Sciatic nerve (tissue), 2 donors: ENCODE measurements around the gene USP40. TPM values are rescaled to one million over a fixed set of nuclear protein-coding genes. Genes with fewer than 3 reads are reported as not detected.

Experiments
- ATAC-seq: fragments of 200-7000 bp; cut with Tn5 transposase; one replicate; pipeline ENCODE4 v1.9.1; 2020; ENCODE audit warnings: mild to moderate bottlenecking, moderate library complexity
- DNase-seq: peaks from one replicate; pipeline ENCODE4 v3.0.0-alpha.2; 2020; ENCODE audit warnings: low spot score
- intact Hi-C: fragments of 100-400 bp; cut with DNase I; formaldehyde crosslinking; loops from one replicate; pipeline ENCODE4 v1.14.2; 2022
- total RNA-seq: library from RNA; stranded (reverse); fragmentation: NEBNext Ultra II Directional; extraction: Animal tissue kit (Norgen Biotek cat#: 25700); gene quantifications from one replicate; pipeline ENCODE4 v1.2.1, GENCODE V29; 2021
- donor health status: DM: no; HTN: no; CAD: no.
- donor health status: DM: no; HTN: no; CAD: no.

USP40 gene
- total RNA-seq, 1 donor from 2014 or later, result 61.0 TPM

DNA sequence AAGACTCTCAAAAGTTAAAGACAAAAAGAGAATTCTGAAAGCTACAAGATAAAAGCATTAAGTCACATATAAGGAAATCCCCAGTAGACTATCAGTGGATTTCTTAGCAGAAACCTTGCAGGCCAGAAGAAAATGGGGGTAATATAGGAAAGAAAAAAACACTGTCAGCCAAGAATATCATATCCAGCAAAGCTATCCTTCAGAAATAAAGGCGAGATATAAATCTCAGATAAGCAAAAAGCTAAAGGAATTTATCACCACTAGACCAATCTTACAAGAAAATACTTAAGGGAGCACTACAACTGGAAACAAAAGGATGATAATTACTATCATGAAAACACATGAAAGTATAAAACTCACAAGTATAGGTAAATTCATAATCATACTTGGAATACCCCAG, 63.1 kb downstream of the USP40 start:
- intact Hi-C loops, result no loop called here
- ATAC-seq (no peak), DNase-seq (no peak)

- intact Hi-C loops, result no loop called here
- ATAC-seq (no peak), DNase-seq (no peak)
Measured at GRCh38 chr2:233501198-233502076, 65.1 kb downstream of the USP40 start.

DNA sequence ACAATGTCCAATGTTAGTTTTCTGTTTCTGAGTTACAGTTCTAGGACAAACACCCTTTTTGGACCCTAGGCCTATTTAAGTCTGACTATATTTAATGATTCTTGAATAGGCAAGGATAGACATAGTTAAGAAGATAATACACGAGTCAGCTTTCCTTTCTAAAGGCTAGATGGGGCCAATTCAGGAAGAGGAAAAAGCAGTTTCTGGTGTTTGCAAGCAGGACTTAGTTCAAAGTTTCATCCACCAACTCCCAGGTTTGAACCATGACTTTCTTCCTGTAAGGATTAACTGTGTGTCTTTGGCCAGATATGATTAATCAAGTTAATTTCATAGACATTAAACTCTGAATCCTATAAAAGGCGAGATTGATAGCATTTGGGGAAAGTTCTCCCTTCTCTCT, 66.7 kb downstream of the USP40 start:
- DNase-seq (no peak), ATAC-seq (no peak)
- intact Hi-C loops, result no loop called here

GRCh38 chr2:233498126-233498525, 68.5 kb downstream of the USP40 start:
- no peak for DNase-seq
- no peak for ATAC-seq
- intact Hi-C loops, result no loop called here

GRCh38 chr2:233497692-233498091, 68.9 kb downstream of the USP40 start:
- intact Hi-C loops, result no loop called here
- ATAC-seq, result no peak
- DNase-seq, result no peak

- intact Hi-C loops, result no loop called here
- ATAC-seq (no peak), DNase-seq (no peak)
Measured at GRCh38 chr2:233495503-233496496, 70.8 kb downstream of the USP40 start.

- ATAC-seq (no peak), DNase-seq (no peak)
- intact Hi-C loops, result no loop called here
Measured at GRCh38 chr2:233492751-233493150, 73.8 kb downstream of the USP40 start.

DNA sequence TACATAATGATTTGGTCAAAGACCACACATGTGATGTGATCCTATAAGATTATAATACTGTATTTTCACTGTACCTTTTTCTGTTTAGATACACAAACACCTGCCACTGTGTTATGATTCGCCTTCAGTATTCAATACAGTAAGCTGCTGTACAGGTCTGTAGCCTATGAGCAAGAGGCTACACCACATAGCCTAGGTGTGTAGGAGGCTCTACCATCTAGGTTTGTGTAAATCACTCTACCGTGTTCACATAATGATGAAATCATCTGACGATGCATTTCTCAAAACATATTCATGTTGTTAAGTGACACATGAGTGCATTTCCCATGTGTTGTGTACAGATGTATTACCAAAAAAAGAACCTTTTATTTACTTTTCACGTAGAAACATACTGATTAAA, 74.5 kb downstream of the USP40 start:
- intact Hi-C loops, result no loop called here
- DNase-seq, result no peak
- no peak for ATAC-seq

DNA sequence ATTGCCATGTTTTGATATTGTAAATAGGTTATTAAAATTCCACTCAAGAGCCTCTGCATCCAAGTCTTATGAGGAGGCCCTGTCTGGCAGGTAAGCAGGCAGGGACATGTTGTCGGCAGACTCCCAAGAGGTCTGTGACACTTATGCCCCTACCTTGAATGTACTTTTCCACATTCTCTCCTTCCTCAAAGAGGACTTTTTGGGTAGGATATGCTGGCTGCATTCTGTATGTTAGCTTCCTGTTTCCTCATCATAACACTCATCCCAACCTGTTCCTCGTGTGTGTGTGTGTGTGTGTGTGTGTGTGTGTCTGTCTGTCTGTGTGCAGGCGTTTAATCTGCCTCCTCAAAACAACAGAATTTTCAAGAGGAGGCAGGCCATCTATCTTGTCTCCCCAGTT, 75.3 kb downstream of the USP40 start:
- DNase-seq (no peak), ATAC-seq (no peak)
- intact Hi-C loops, result no loop called here

- intact Hi-C loops, result no loop called here
- DNase-seq (no peak), ATAC-seq (no peak)
Measured at GRCh38 chr2:233490831-233491230, 75.8 kb downstream of the USP40 start.

DNA sequence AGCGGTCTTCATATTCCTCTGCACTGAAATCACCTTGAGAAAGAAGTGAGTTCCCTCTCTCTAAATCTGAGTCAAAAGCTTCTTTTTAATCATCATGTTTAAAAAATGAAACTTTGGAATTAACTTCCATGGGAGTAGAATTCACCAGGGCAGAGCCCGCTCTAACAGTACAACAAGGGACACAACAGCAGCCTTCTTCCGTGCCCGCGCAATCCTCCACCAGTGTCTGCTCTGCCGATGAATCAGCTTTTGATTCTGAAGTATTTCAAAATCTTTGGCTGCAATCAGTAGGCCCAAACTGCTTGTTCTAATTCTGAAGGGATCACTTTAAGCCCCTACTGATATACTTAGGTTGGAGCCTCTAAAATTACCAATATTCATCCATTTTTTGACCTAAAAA, 76.9 kb downstream of the USP40 start:
- intact Hi-C loops, result no loop called here
- peak; percentile 79 for ATAC-seq
- DNase-seq, result no peak

GRCh38 chr2:233489143-233489542, 77.4 kb downstream of the USP40 start:
- ATAC-seq (no peak), DNase-seq (no peak)
- intact Hi-C loops, result no loop called here

- ATAC-seq, result no peak
- no peak for DNase-seq
- intact Hi-C loops, result no loop called here
Measured at GRCh38 chr2:233487748-233488345, 78.7 kb downstream of the USP40 start.

GRCh38 chr2:233486778-233487552, 79.6 kb downstream of the USP40 start:
- DNase-seq (no peak), ATAC-seq (no peak)
- intact Hi-C loops, result no loop called here

- no peak for ATAC-seq
- no peak for DNase-seq
- intact Hi-C loops, result no loop called here
Measured at GRCh38 chr2:233486357-233486756, 80.2 kb downstream of the USP40 start.

GRCh38 chr2:233485726-233486125, 80.9 kb downstream of the USP40 start:
- DNase-seq, result no peak
- no peak for ATAC-seq
- intact Hi-C loops, result no loop called here

DNA sequence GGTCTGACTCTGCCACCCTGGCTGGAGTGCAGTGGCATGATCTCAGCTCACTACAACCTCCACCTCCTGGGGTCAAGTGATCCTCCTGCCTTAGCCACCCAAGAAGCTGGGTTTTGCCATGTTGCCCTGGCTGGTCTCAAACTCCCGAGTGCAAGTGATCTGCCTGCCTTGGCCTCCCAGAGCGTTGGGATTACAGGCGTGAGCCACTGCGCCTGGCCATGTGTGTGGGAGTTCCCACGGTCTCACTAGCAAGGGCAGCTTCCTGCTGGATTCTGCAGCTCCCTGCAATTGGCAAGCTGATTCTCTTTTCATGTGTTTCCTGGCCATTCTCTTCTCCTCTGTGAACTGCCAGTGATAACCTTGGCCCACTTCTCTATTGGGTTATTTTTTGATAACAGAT, 84.0 kb downstream of the USP40 start:
- no peak for ATAC-seq
- no peak for DNase-seq
- intact Hi-C loops, result no loop called here

DNA sequence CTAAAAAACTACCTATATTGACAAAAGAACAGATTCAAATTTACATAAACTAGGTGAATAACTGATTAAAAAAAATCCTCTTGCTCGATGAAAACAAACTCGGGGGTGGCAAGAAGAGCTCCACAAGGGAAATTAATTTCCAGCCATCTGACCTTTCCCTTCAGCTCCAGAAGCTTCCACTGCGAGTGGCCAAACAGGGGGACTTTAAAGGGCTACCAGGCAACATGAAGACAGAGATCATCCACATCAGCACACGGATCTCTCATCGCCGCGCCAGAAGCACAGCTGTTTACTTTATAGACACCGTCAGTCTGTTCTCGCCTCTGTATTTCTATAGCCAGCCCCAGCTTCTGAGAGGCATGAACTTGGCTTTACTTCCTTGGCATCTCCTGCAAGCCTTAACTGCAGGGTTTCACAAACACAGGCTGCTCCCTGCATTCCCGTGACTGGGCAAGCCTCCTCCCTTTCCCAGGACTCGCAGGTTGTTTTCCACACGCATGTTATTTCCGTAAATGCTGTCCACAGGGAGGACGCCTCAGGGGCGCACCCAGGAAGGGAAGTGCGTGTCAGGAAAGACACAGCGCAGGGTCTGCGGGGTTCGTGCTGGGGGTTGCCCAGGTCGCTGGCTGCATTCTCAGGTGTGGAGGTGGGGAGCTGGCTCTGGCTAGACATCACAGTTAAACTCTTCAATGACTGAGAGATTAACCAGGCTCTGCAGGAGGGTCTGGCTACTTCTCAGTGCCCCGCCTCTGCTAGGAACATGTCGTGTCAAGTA, 85.0 kb downstream of the USP40 start:
- DNase-seq (peak; percentile 42), ATAC-seq (no peak)
- intact Hi-C loops, result no loop called here
